IPS DF 6.9 (cell line): ENCODE measurements around the gene SETD6.
"Not testable (repeated sequence)": the region's sequence is repeated elsewhere in the genome, so short reads cannot be mapped to it uniquely, and the experiment has no call there.

Experiments
- DNase-seq: peaks from one replicate; pipeline ENCODE4 v3.0.0-alpha.2; 2013; ENCODE audit warnings: low read depth, low spot score
- H3K27ac ChIP-seq: one replicate; pipeline ENCODE4 v1.5.1; 2013; ENCODE audit warnings: low read length, control low read depth
- H3K27me3 ChIP-seq: 2 replicates; pipeline ENCODE4 v1.6.1; 2013; ENCODE audit warnings: mild to moderate bottlenecking, low read length; ENCODE audit not compliant: control insufficient read depth, insufficient read depth
- H3K36me3 ChIP-seq: 2 replicates; pipeline ENCODE4 v1.6.1; 2013; ENCODE audit warnings: low read length; ENCODE audit not compliant: control insufficient read depth, insufficient read depth
- H3K4me1 ChIP-seq: 2 replicates; pipeline ENCODE4 v1.6.1; 2013; ENCODE audit warnings: low read length; ENCODE audit not compliant: control insufficient read depth, insufficient read depth
- H3K4me3 ChIP-seq: 2 replicates; pipeline ENCODE4 v1.5.1; 2013; ENCODE audit warnings: mild to moderate bottlenecking, low read length
- H3K9me3 ChIP-seq: 2 replicates; pipeline ENCODE4 v1.6.1; 2013; ENCODE audit warnings: low read length, inconsistent platforms; ENCODE audit not compliant: control insufficient read depth, insufficient read depth
- whole genome bisulfite sequencing: extraction: QIAGEN DNeasy Blood & Tissue Kit; methylation state at CpG from one replicate; pipeline ENCODE4 v1.1.7; 2013; ENCODE audit warnings: mixed read lengths, missing lambda C conversion rate; ENCODE audit not compliant: insufficient read length, insufficient coverage; 5-methylcytosine and 5-hydroxymethylcytosine counted together

Gene SETD6

DNA sequence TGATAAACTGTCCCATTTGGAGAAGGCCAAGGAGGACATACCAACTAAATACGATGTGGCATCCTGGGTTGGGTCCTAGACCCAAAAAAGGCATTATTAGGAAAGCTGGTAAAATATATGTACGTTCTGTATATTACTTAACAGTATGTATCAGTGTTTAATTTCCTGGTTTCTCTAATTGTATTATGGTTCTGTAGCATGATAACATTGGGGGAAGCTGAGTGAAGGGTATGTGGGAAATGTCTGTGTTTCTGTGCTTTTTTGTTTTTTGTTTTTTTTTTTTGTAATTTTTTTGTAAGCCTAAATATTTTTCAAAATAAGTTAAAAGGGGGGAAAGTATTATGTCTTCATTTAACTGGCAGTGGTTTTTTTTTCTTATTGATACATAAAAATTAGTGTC lies 36.9 kb upstream of the SETD6 start:
- H3K9me3 ChIP-seq = no peaks in the 10 kb centered on the region
- no CpG with 5 or more reads among the region's 2 CpGs for WGBS
- no peaks in the 10 kb centered on the region for H3K36me3 ChIP-seq
- no peak overlapping the region for H3K27ac ChIP-seq
- no peak overlapping the region for H3K4me3 ChIP-seq
- DNase-seq = no peak
- H3K4me1 ChIP-seq = no peaks in the 10 kb centered on the region; the same call in 1 of the 2 replicates
- H3K27me3 ChIP-seq = no peaks in the 10 kb centered on the region

GRCh38 chr16:58481226-58481869 lies 34.0 kb upstream of the SETD6 start:
- Histone ChIP-seq H3K4me1 (no peaks in the 10 kb centered on the region), H3K27ac (no peak overlapping the region), H3K36me3 (no peaks in the 10 kb centered on the region), H3K27me3 (no peaks in the 10 kb centered on the region), H3K9me3 (no peaks in the 10 kb centered on the region), H3K4me3 (no peak overlapping the region)
- DNase-seq = no peak
- no CpG with 5 or more reads among the region's 11 CpGs for WGBS

GRCh38 chr16:58481931-58482330 lies 33.4 kb upstream of the SETD6 start:
- H3K36me3 ChIP-seq = no peaks in the 10 kb centered on the region
- no peak overlapping the region for H3K27ac ChIP-seq
- H3K9me3 ChIP-seq = no peaks in the 10 kb centered on the region
- no CpG with 5 or more reads among the region's 8 CpGs for WGBS
- H3K4me1 ChIP-seq = no peaks in the 10 kb centered on the region
- H3K4me3 ChIP-seq = no peak overlapping the region
- no peaks in the 10 kb centered on the region for H3K27me3 ChIP-seq
- no peak for DNase-seq

DNA sequence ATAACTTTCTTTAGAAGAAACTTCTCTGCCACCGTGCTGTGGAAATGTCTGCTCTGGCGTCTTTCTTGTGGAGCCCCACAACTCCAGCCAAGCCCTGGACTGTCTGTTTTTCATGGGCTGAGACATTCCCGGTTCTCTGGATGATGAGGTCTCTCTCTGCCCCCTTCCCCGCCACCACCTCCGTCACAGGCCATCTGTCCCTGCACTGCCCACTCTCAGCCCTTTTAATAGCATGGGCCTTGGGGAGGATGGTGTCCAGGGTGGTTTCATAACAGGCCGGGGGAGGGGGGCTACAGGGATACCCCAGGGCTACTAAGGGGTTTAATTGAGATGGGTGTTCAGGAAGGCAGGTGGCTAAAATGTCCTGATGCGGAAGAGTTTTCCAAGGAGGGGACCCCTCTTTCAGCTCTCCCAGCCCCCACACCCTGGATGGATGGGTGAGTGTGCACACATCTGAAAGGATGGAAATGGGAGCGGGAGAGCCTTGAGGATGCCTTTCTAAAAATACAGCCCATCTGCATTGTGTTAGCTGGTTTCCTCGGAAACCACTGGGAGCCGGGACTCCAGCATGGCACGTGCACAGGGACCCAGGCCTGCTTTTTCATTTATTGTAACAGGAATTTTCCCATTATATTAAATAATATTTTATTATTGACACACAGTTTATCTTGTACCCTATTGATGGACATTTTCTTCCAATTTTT lies 30.0 kb upstream of the SETD6 start:
- Histone ChIP-seq H3K36me3 (no peaks in the 10 kb centered on the region), H3K4me1 (no peaks in the 10 kb centered on the region), H3K27me3 (no peaks in the 10 kb centered on the region), H3K4me3 (no peak overlapping the region), H3K9me3 (no peaks in the 10 kb centered on the region), H3K27ac (no peak overlapping the region)
- no CpG with 5 or more reads among the region's 11 CpGs for WGBS
- no peak for DNase-seq

GRCh38 chr16:58487566-58488351 lies 27.6 kb upstream of the SETD6 start:
- Histone ChIP-seq H3K27ac (no peak overlapping the region), H3K27me3 (no peaks in the 10 kb centered on the region), H3K36me3 (no peaks in the 10 kb centered on the region), H3K4me3 (no peak overlapping the region), H3K4me1 (no peaks in the 10 kb centered on the region), H3K9me3 (no peaks in the 10 kb centered on the region)
- peak; percentile 82 for DNase-seq
- no CpG with 5 or more reads among the region's 43 CpGs for WGBS

DNA sequence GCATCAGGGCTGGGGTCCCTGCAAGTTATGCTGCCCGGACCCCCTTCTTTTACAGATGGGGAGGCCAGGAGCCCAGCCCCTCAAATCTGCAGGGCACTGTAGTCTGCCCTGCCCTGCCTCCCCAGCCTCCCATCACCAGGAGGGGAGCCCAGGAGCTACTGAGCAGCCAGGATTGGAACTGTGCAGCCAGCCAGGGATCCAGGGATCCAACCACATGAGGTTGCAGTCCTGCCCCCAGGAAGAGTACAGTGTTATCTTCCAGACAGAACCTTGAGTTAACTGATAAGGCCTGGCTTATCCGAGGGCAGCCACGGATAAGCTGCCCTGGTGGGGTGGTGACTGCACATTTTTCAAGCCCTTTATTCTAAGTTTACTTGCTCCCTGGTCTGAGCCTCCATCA lies 26.8 kb upstream of the SETD6 start:
- Histone ChIP-seq H3K4me1 (no peaks in the 10 kb centered on the region), H3K9me3 (no peaks in the 10 kb centered on the region), H3K36me3 (no peaks in the 10 kb centered on the region), H3K27ac (no peak overlapping the region), H3K4me3 (no peak overlapping the region), H3K27me3 (no peaks in the 10 kb centered on the region)
- DNase-seq = no peak
- WGBS = no CpG with 5 or more reads among the region's 3 CpGs

DNA sequence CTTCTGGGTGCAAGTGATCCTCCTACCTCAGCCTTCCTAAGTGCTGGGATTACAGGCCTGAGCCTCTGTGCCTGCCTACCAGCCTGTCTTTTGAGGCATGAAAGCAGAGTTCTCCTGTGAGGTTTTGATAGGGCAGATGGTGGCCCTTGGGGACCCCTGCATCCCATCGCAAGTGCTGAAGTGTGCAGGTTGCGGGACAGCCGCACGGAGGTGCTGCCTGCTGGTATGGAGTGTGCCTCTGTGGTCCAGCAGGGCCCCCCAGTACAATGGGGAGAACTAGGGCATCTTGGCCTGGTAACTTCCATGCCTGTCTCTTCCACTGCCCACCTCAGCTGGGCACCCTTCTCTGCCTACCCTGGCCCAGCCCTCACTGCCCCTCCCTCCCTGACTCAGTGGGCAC lies 25.3 kb upstream of the SETD6 start:
- H3K4me3 ChIP-seq = no peak overlapping the region
- peaks cover 2% of the 10 kb centered on the region; the same call in 1 of the 2 replicates for H3K4me1 ChIP-seq
- H3K9me3 ChIP-seq = no peaks in the 10 kb centered on the region
- H3K27me3 ChIP-seq = no peaks in the 10 kb centered on the region
- DNase-seq = no peak
- H3K36me3 ChIP-seq = no peaks in the 10 kb centered on the region
- H3K27ac ChIP-seq = no peak overlapping the region
- WGBS = no CpG with 5 or more reads among the region's 4 CpGs

- DNase-seq, H3K9me3 ChIP-seq, H3K36me3 ChIP-seq, H3K27me3 ChIP-seq, H3K27ac ChIP-seq, H3K4me1 ChIP-seq, H3K4me3 ChIP-seq: not testable (repeated sequence)
- WGBS = no CpG with 5 or more reads among the region's 8 CpGs
Measured at GRCh38 chr16:58490539-58490938, 24.8 kb upstream of the SETD6 start.

- Histone ChIP-seq H3K9me3 (no peaks in the 10 kb centered on the region), H3K4me1 (peaks cover 4% of the 10 kb centered on the region; the same call in 1 of the 2 replicates), H3K36me3 (no peaks in the 10 kb centered on the region), H3K27me3 (no peaks in the 10 kb centered on the region), H3K27ac (no peak overlapping the region), H3K4me3 (no peak overlapping the region)
- no peak for DNase-seq
- WGBS = no CpG with 5 or more reads among the region's 4 CpGs
Measured at GRCh38 chr16:58492066-58492465, 23.3 kb upstream of the SETD6 start.

DNA sequence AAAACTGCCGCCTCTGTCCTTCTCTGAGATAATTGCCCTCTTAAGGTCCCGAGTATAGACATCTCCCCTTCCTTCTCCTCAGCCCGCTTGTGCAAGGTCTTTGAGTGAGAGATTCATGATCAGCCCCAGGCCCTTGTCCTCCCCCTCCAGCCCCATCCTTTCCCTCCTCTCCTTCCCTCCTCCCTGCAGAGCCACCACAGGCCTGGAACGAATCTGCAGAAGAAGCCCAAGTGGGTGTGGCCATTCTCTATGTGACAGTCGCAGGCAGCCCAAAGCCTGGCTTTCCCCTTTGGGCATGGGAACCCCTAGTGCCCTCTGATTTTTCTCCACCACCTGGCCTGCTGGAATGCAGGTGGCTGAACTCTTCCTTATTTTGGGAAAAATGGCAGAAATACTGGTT lies 22.6 kb upstream of the SETD6 start:
- WGBS = no CpG with 5 or more reads among the region's 5 CpGs
- Histone ChIP-seq H3K4me1 (peaks cover 4% of the 10 kb centered on the region; the same call in 1 of the 2 replicates), H3K36me3 (no peaks in the 10 kb centered on the region), H3K4me3 (no peak overlapping the region), H3K27me3 (no peaks in the 10 kb centered on the region), H3K9me3 (no peaks in the 10 kb centered on the region), H3K27ac (no peak overlapping the region)
- no peak for DNase-seq
